ENCODE measurements around the gene ZIM2. TPM values are rescaled to one million over a fixed set of nuclear protein-coding genes. Genes with fewer than 3 reads are reported as not detected.
A peak's percentile ranks its signal among the peaks of the same experiment; 100 is the strongest.

The ZIM2 gene
- total RNA-seq (0.09 TPM), polyA plus RNA-seq (0.05 TPM)
- long read RNA-seq, donor 1, result 0 reads
- long read RNA-seq, donor 2, result 0 reads
- long read RNA-seq, donor 3, result 0 reads
- long read RNA-seq, donor 4, result 0 reads
- long read RNA-seq, donor 5, result 0 reads
- long read RNA-seq, donor 6, result 0 reads
- long read RNA-seq, donor 7, result 0 reads
- long read RNA-seq, donor 8, result 0 reads
- long read RNA-seq, donor 9, result 0 reads
- long read RNA-seq, donor 10, result 0 reads

- WGBS, result 55% methylated on average over 49 of the region's 49 CpGs
- Histone ChIP-seq H3K36me3 (ENCODE audit: control insufficient read depth in 2 of 2, insufficient read depth in 2 of 2, low read length in 1 of 2) (no peaks in the 10 kb centered on the region), H3K4me3 (ENCODE audit: low read length in 2 of 2) (peak within 1 kb of the TSS in 1 of 2 donors; percentile 27), H3K4me1 (ENCODE audit: control insufficient read depth in 2 of 2, insufficient read depth in 2 of 2, low read length in 2 of 2) (no peaks in the 10 kb centered on the region), H3K9me3 (ENCODE audit: control insufficient read depth in 2 of 2, insufficient read depth in 1 of 2, low read length in 1 of 2) (peaks cover 27 to 37% of the 10 kb centered on the region in 2 donors), H3K27ac (ENCODE audit: low read depth in 1 of 2, low read length in 1 of 2) (peak within 1 kb of the TSS in 1 of 2 donors; percentile 71), H3K27me3 (ENCODE audit: control insufficient read depth in 2 of 2, insufficient read depth in 1 of 2, low read length in 1 of 2) (peaks cover 0 to 23% of the 10 kb centered on the region in 2 donors)
- DNase-seq (ENCODE audit: low read depth in 6 of 9, low spot score in 9 of 9), result peak in 1 of 9 donors; percentile 2
These were observed at the start of gene ZIM2, which contains the start of gene PEG3 for GRCh38 chr19:56840451-56841192. TSS of gene ZIM2 (minus strand) at chr19:56840726. CDS start at chr19:56824277, 16,449 bp downstream. TSS of gene PEG3 (minus strand) at chr19:56840726. CDS start at chr19:56824655, 16,071 bp downstream.

DNA sequence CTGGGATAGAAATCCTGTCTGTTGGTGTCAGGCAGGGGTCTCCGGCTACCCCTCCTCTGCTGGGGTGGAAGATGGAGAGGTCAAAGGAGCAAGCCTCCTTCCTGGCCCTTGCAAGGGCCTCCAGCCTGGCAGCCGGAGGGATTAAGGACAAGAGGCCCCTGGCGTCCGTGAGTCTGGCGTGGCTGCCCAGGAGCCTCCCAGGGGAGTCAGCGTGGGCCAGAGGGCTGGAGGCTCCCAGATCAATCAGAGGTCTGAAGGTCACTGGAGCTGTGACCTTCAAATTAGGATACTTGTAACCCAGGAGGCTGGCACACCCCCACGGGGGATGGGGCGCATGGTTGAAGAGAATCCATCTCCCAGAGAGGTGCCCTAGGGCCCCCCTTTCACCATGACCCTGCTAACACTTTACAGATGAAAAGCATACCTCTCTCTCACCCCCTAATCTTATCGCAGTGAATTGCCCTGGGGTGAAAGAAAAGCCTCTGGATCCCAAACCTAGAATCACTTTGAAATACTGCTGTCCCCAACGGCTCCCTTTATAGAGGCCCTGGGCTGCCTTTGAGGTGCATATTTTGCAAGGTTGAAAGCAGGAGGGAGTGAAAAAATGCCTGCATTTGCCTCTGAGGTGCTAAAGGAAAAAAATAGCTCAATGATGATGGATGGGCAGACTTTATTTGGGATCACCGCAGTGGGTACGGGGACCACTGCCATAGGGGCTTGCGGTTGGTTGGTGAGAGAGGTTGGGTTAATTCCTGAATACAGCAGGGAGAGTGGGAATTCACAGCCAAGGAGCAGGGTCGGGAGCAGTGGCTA is 44.9 kb upstream of the ZIM2 start:
- Histone ChIP-seq H3K27ac (ENCODE audit: low read depth in 1 of 2, low read length in 1 of 2) (no peak overlapping the region), H3K4me1 (ENCODE audit: control insufficient read depth in 2 of 2, insufficient read depth in 2 of 2, low read length in 2 of 2) (no peaks in the 10 kb centered on the region), H3K9me3 (ENCODE audit: control insufficient read depth in 2 of 2, insufficient read depth in 1 of 2, low read length in 1 of 2) (peaks cover 3 to 9% of the 10 kb centered on the region in 2 donors), H3K27me3 (ENCODE audit: control insufficient read depth in 2 of 2, insufficient read depth in 1 of 2, low read length in 1 of 2) (no peaks in the 10 kb centered on the region), H3K36me3 (ENCODE audit: control insufficient read depth in 2 of 2, insufficient read depth in 2 of 2, low read length in 1 of 2) (no peaks in the 10 kb centered on the region), H3K4me3 (ENCODE audit: low read length in 2 of 2) (no peak overlapping the region)
- DNase-seq (ENCODE audit: low read depth in 6 of 9, low spot score in 9 of 9), result no peak
- 24% methylated on average over 14 of the region's 14 CpGs for WGBS

- H3K9me3 ChIP-seq (ENCODE audit: control insufficient read depth in 2 of 2, insufficient read depth in 1 of 2, low read length in 1 of 2), result peaks cover 3 to 9% of the 10 kb centered on the region in 2 donors
- no peaks in the 10 kb centered on the region for H3K36me3 ChIP-seq (ENCODE audit: control insufficient read depth in 2 of 2, insufficient read depth in 2 of 2, low read length in 1 of 2)
- DNase-seq (ENCODE audit: low read depth in 6 of 9, low spot score in 9 of 9), result no peak
- no peaks in the 10 kb centered on the region for H3K27me3 ChIP-seq (ENCODE audit: control insufficient read depth in 2 of 2, insufficient read depth in 1 of 2, low read length in 1 of 2)
- 78% methylated on average over 5 of the region's 5 CpGs for WGBS
- H3K4me1 ChIP-seq (ENCODE audit: control insufficient read depth in 2 of 2, insufficient read depth in 2 of 2, low read length in 2 of 2), result no peaks in the 10 kb centered on the region
- H3K27ac ChIP-seq (ENCODE audit: low read depth in 1 of 2, low read length in 1 of 2), result no peak overlapping the region
- H3K4me3 ChIP-seq (ENCODE audit: low read length in 2 of 2), result no peak overlapping the region
These were observed 43.9 kb upstream of the ZIM2 start for GRCh38 chr19:56884441-56884840.

DNA sequence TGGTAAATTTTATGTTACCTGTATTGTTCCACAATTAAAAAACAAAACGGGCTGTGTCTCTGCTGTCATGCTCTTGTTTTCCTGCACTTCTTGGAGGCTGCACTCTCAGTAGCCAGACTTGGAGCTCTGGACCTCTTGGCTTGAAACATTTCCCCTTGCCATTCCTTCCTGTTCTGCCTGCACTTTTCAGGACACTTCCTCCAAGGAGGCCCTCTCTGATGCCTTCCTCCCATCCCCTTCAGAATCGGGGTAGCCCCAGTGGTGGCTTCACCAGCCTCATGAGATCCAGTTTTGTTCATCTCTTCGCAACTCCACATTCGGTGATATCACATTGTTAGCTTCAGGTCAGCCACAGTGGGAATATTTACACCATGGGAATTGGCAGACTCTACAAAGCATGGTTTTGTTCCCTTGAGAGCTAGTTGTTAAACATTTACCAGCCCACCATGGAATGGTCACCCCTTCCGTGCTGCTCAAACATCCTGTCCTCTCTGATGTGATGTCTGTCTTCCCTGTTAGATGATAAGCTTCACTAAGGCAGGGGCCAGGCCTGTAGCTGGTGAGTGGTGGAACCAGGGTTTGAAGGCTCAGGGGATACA is 40.2 kb upstream of the ZIM2 start:
- 91% methylated on average over 5 of the region's 5 CpGs for WGBS
- no peaks in the 10 kb centered on the region for H3K36me3 ChIP-seq (ENCODE audit: control insufficient read depth in 2 of 2, insufficient read depth in 2 of 2, low read length in 1 of 2)
- no peak overlapping the region for H3K4me3 ChIP-seq (ENCODE audit: low read length in 2 of 2)
- H3K4me1 ChIP-seq (ENCODE audit: control insufficient read depth in 2 of 2, insufficient read depth in 2 of 2, low read length in 2 of 2), result no peaks in the 10 kb centered on the region
- peaks cover 3 to 7% of the 10 kb centered on the region in 2 donors for H3K9me3 ChIP-seq (ENCODE audit: control insufficient read depth in 2 of 2, insufficient read depth in 1 of 2, low read length in 1 of 2)
- DNase-seq (ENCODE audit: low read depth in 6 of 9, low spot score in 9 of 9), result no peak
- H3K27me3 ChIP-seq (ENCODE audit: control insufficient read depth in 2 of 2, insufficient read depth in 1 of 2, low read length in 1 of 2), result no peaks in the 10 kb centered on the region
- no peak overlapping the region for H3K27ac ChIP-seq (ENCODE audit: low read depth in 1 of 2, low read length in 1 of 2)

DNA sequence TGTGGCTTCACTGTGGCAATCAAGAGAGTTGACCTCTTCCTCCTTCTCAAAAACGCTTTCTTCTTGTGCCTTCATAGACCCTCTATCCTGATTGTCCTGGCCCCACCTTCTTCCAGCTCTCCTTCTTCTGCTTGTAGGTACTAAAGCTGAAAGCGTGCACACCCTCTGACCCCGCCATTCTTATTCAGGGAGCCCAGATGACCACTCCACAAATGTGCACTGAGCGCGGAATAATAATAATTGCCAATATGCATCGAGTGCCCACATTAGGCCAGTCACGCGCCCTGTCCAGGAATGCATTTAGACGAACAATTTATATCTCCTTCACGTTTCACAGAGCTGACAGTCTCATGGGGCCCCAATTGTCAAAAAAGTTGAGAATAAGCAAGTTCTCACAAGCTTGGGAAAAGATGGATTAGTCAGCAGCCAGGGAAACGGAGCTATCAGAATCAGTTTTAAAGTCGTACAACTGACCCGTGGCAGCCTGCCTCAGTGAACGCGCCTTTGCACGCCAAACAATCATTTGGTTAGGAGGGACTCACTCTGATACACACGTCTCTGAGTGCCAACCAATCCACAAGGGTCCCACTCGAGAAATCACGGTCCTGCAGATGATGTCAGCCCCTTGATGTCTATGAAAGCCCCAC is 36.7 kb upstream of the ZIM2 start:
- no peak for DNase-seq (ENCODE audit: low read depth in 6 of 9, low spot score in 9 of 9)
- Histone ChIP-seq H3K9me3 (ENCODE audit: control insufficient read depth in 2 of 2, insufficient read depth in 1 of 2, low read length in 1 of 2) (peaks cover 4 to 19% of the 10 kb centered on the region in 2 donors), H3K27me3 (ENCODE audit: control insufficient read depth in 2 of 2, insufficient read depth in 1 of 2, low read length in 1 of 2) (no peaks in the 10 kb centered on the region), H3K4me1 (ENCODE audit: control insufficient read depth in 2 of 2, insufficient read depth in 2 of 2, low read length in 2 of 2) (no peaks in the 10 kb centered on the region), H3K36me3 (ENCODE audit: control insufficient read depth in 2 of 2, insufficient read depth in 2 of 2, low read length in 1 of 2) (no peaks in the 10 kb centered on the region), H3K27ac (ENCODE audit: low read depth in 1 of 2, low read length in 1 of 2) (no peak overlapping the region), H3K4me3 (ENCODE audit: low read length in 2 of 2) (no peak overlapping the region)
- WGBS, result 91% methylated on average over 19 of the region's 19 CpGs

- Histone ChIP-seq H3K4me1 (ENCODE audit: control insufficient read depth in 2 of 2, insufficient read depth in 2 of 2, low read length in 2 of 2) (no peaks in the 10 kb centered on the region), H3K36me3 (ENCODE audit: control insufficient read depth in 2 of 2, insufficient read depth in 2 of 2, low read length in 1 of 2) (no peaks in the 10 kb centered on the region), H3K4me3 (ENCODE audit: low read length in 2 of 2) (no peak overlapping the region), H3K9me3 (ENCODE audit: control insufficient read depth in 2 of 2, insufficient read depth in 1 of 2, low read length in 1 of 2) (peaks cover 5 to 23% of the 10 kb centered on the region in 2 donors), H3K27ac (ENCODE audit: low read depth in 1 of 2, low read length in 1 of 2) (no peak overlapping the region), H3K27me3 (ENCODE audit: control insufficient read depth in 2 of 2, insufficient read depth in 1 of 2, low read length in 1 of 2) (no peaks in the 10 kb centered on the region)
- no peak for DNase-seq (ENCODE audit: low read depth in 6 of 9, low spot score in 9 of 9)
- WGBS, result 76% methylated on average over 3 of the region's 3 CpGs
These were observed 35.2 kb upstream of the ZIM2 start for GRCh38 chr19:56875717-56876116.

DNA sequence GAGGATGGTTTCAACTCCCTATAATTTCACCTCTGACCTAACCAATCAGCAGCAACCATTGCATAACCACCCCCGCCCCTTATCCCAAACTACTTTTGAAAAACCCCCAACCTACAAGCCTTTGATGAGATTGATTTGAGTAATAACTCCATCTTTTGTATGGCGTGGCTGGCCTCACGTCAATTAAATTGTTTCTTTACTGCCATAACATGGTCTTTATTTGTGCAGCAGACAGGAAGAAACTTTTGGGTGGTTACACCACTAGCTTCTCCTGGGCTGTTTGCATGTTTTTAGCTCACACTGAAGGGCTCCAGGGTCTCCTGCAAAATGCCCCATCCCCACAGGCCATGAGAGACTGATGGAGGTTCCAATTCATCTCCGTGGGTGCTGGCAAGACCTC is 34.0 kb upstream of the ZIM2 start:
- no peak for DNase-seq (ENCODE audit: low read depth in 6 of 9, low spot score in 9 of 9)
- Histone ChIP-seq H3K27ac (ENCODE audit: low read depth in 1 of 2, low read length in 1 of 2) (no peak overlapping the region), H3K4me3 (ENCODE audit: low read length in 2 of 2) (no peak overlapping the region), H3K4me1 (ENCODE audit: control insufficient read depth in 2 of 2, insufficient read depth in 2 of 2, low read length in 2 of 2) (no peaks in the 10 kb centered on the region), H3K9me3 (ENCODE audit: control insufficient read depth in 2 of 2, insufficient read depth in 1 of 2, low read length in 1 of 2) (peaks cover 5 to 28% of the 10 kb centered on the region in 2 donors), H3K36me3 (ENCODE audit: control insufficient read depth in 2 of 2, insufficient read depth in 2 of 2, low read length in 1 of 2) (no peaks in the 10 kb centered on the region), H3K27me3 (ENCODE audit: control insufficient read depth in 2 of 2, insufficient read depth in 1 of 2, low read length in 1 of 2) (no peaks in the 10 kb centered on the region)
- WGBS, result 93% methylated on average over 4 of the region's 4 CpGs

DNA sequence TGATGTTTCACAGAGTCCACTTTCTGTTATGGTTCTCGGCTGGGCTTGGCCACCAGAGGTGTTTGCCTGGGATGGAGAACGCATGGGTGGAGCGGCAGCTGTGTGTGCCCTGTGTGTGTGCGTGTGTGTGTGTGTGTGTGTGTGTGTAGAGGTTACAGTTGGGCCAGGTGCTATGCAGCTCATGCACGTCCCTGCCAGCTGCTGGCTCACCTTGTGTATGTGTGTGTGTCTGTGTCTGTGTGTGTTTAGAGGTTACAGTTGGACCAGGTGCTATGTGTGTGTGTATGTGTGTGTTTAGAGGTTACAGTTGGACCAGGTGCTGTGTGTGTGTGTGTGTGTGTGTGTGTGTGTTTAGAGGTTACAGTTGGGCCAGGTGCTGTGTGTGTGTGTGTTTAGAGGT is 33.0 kb upstream of the ZIM2 start:
- H3K4me1 ChIP-seq (ENCODE audit: control insufficient read depth in 2 of 2, insufficient read depth in 2 of 2, low read length in 2 of 2), result no peaks in the 10 kb centered on the region
- no peaks in the 10 kb centered on the region for H3K36me3 ChIP-seq (ENCODE audit: control insufficient read depth in 2 of 2, insufficient read depth in 2 of 2, low read length in 1 of 2)
- WGBS, result 83% methylated on average over 5 of the region's 5 CpGs
- no peak overlapping the region for H3K27ac ChIP-seq (ENCODE audit: low read depth in 1 of 2, low read length in 1 of 2)
- H3K27me3 ChIP-seq (ENCODE audit: control insufficient read depth in 2 of 2, insufficient read depth in 1 of 2, low read length in 1 of 2), result no peaks in the 10 kb centered on the region
- H3K4me3 ChIP-seq (ENCODE audit: low read length in 2 of 2), result no peak overlapping the region
- no peak for DNase-seq (ENCODE audit: low read depth in 6 of 9, low spot score in 9 of 9)
- H3K9me3 ChIP-seq (ENCODE audit: control insufficient read depth in 2 of 2, insufficient read depth in 1 of 2, low read length in 1 of 2), result peaks cover 5 to 28% of the 10 kb centered on the region in 2 donors
